Activated CD4-positive, alpha-beta T cell treated with anti-CD3 and anti-CD28 coated beads for 24 hours (primary cell): Measurements from ENCODE around the gene FRMD4A.

ENCODE experiments used
- DNase-seq, 2 donors: peaks; one replicate each; pipeline ENCODE4 v3.0.0-alpha.2; 2020; ENCODE audit warnings: low read depth in 2 of 2

Gene FRMD4A

DNA sequence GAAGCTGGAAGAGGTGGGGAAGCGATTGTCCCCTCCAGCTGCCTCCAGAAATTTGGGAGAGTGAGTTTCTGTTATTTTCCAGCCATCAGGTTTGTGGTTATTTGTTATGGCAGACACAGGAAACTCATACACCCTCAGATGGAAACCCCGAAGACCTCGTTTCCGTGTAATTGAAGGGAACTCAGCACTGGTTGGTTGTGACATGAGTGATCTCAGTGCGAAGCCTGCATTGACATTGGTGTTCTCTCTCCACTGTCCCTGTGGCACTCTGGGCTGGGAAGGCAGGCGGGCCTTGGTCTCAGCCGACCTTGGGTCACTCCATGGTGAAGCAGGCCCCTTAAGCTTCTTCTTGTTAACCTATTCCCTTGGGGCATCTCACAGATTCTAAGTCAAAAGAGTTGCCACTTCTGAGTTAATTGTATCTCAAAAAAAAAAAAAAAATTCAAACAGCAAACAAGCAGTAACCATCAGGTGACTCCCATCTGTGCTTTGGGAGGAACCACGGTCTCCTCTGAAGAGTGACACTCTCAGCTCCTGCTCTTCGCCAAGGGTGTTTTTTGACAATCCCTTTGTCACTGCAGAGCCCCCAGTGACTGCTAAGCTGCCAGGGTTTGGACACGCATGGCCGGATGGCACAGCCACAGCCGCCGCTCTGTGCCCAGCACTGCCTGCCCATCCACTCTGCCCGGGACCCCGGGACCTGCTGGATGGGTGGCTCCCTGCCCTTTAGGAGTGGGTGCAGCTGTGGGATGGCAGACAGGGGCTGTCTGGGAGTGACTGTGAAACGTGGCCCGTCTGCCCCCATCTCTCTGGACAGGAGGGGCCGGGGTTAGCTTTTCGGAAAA lies 510.4 kb downstream of the FRMD4A start:
- no peak for DNase-seq

DNA sequence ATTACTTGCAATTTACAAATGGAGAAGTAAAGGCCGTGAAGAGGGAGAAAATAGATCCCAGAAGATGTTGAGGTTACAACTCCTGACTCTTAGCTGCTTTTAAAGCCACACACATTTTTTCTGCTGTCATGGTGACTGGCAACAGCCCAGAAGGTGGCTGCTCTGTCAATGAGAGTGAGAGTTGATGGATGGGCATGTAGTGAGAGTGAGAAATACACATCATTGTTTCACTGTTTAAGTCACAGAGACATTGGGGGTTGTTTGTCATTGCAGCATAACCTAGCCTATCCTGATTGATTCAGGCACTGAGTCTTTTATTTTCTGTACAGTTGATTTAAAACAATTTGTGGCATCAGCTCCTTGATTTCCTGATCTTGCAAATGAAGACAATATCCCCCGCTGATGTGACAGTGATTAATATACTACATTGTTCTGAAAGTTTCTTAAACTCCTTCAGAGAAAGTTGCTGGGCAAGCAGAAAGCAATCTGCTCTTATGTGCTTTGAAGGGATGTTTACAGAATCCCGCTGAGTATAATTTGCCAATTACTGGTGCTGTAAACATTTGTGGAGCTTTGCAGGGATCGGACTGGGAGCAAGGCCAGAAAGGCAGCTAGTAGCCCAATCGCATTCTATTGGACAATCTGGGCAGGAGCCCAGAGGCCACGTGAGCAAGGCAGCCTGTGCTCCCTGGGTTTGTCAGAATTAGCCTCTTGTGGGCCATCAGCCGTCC lies 514.4 kb downstream of the FRMD4A start:
- DNase-seq = no peak

GRCh38 chr10:13815756-13816155 lies 515.0 kb downstream of the FRMD4A start:
- DNase-seq = no peak

- no peak for DNase-seq
These were observed 517.2 kb downstream of the FRMD4A start for GRCh38 chr10:13813550-13813949.

GRCh38 chr10:13812804-13813203 lies 517.9 kb downstream of the FRMD4A start:
- DNase-seq = no peak

DNA sequence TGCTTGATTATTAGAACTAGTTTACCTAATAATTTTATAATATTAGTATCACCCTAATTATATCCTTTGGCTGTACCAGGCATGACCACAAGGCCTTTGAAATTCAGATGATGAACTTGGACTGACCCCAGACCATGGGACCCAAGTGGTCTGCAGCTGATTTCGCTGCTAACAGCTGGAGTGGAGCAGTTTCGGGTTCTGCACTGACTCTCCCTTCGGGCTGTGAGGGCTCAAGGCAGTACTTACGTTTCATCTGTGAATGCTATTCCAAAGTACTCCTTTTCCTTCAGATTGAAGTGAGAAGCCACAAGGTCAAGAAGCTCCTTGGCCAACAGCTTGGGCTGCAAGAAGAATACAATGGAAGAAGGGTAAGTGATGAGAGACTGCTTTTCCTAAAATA lies 520.2 kb downstream of the FRMD4A start:
- no peak for DNase-seq

GRCh38 chr10:13809427-13809826 lies 521.3 kb downstream of the FRMD4A start:
- DNase-seq = no peak

GRCh38 chr10:13808556-13809391 lies 522.0 kb downstream of the FRMD4A start:
- no peak for DNase-seq

GRCh38 chr10:13806419-13806818 lies 524.3 kb downstream of the FRMD4A start:
- DNase-seq = no peak

GRCh38 chr10:13803566-13804554 lies 526.9 kb downstream of the FRMD4A start:
- DNase-seq = no peak

DNA sequence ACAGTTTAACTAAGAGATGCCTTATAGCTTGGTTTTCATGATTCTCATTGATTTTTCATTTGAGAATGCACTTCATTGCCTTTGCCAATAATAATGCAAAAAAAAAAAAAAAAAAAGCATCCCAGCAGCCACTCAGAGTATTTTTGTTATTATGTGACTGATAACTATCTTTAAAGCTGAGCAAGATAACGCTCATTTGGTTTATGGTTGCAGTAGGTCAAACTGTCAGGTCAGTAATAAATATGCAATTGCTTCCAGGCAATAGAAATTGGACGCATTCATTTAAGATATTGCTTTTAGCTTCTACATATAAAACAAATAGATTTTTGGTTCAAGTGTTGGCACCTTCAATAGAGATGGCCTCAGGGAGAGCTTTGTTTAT lies 528.8 kb downstream of the FRMD4A start:
- DNase-seq = no peak

DNA sequence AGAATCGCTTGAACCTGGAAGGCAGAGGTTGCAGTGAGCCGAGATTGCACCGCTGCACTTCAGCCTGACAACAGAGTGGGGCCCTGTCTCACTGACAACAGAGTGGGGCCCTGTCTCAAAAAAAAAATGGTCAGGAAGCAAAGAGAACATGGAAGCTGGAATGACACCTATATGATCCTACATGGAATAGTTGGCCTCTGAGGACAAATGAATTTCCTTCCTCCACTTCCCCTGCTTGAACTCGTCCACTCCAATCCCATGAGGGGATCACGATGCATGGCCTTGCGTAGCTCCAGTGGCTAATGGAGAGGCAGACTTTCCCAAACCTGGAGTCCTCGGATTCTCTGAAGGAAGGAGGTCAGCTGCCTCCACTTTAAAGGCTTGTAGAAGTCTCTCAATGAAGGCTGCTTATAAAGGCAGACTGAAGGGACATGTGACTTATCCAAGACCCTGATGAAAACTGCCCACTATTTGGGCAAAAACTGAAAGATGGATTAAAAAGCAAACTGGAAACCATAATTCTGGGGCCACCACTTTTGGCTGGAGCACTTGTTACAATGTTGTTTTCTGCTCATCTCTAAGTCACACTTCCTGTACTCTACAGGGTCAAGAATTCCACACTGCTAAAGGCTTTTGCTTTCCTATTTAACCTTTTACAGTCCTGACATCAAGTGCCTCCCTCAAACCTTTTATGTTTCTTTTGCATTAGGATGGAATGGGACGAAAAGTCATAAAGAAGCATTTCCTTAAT lies 529.4 kb downstream of the FRMD4A start:
- DNase-seq = no peak

- no peak for DNase-seq
These were observed 533.6 kb downstream of the FRMD4A start for GRCh38 chr10:13797164-13797563.

- DNase-seq = no peak
These were observed 534.8 kb downstream of the FRMD4A start for GRCh38 chr10:13795653-13796555.

DNA sequence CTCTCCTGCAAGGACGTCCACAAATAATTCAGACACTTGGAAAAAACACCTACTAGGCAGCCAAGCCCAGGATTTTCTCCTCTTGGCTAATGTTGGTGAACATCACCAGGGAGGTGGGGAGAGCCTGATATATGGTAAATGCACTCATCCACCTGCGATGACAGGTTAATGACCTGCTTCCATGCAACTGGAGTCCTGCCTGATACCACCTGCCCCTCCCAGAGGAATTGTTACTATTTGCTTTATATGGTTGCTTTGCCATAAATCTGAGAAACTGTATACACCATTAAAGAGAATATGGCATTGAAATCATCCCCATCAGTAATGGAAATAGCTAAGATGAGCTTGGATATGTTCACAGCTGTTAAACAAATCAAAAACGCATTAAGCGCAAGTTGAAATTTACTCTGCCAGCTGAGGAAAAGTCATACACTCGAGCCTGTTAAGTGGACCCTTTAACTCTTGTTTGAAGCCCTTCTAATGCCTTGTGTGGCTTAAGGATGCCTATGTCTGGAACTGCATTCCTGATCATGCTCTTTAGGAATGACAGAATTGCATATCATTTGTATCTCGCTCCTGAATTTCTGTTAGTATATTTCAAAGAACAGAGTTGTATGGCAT lies 535.6 kb downstream of the FRMD4A start:
- no peak for DNase-seq

DNA sequence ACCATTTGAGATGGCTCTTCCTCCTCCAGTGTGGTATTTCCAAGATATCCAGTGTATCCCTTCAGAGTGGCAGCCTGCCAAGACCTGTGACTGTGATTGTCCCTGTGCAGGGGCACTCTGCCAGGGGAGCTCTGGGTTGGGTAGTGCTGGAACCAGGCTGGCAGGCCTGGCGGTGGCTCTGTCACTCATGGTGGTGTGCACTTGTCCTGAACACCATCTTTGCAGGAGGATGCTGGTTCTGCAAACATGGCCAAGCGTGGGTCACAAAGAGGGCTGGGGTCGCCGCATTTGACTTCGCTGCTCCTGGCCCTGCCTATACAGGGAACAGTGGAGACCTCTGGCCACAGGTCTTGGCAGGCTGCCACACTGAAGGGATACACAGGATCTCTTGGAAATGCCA lies 538.7 kb downstream of the FRMD4A start:
- no peak for DNase-seq

DNA sequence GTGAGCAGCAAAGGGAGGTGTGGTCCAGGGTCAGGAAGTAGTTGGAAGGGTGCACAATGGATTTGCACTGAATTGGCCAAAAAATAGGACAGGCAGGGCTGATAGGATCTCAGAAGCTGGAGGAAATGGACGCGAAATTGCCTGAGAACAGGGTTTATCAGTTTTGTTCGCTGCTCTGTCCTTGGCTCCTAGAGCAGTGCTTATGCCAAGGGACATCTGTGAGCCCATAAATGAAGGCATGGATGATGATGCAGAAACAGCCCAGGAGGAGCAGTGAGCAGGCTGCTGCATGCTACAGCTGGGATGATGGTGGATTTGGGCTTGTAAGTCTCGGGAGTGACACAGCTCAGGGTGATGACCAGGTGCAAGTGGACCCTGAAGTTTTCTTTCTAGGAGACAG lies 539.2 kb downstream of the FRMD4A start:
- no peak for DNase-seq

DNA sequence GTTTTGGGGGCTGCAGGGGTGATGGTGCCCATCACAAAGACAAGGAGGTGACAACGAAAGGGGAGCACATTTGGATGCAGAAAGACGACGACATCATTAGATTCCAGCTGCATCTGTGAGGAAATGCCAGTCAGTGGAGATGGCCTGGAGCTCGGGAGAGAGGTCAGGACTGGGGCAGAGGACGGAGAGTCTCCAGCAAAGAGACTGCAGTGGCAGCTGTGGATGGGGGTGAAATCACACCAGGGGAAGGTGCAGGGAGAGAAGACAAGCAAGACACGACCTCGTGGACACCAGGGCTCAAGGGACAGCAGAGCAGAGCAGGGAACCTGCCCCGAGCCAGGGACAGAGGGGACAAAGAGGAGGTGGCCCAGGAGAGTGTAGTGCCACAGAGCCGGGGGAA lies 540.5 kb downstream of the FRMD4A start:
- no peak for DNase-seq

DNA sequence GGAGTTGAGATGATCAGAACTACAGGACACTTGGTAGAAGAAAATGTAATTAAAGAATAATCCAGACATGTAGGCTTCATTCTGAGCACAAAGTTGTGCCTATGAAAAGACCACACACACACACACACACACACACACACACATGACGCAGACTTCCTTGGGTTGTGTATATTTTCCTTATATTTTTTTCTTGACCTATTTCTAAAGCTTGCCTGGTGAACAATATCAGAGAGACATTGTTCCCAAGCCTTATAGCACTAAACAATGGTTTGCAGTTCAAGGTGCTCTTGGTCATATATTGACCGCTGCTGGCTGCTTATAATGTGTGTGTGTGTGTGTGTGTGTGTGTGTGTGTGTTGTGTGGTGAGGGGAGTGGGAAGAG lies 541.3 kb downstream of the FRMD4A start:
- no peak for DNase-seq
